Activated CD8-positive, alpha-beta memory T cell treated with anti-CD3 and anti-CD28 coated beads, Interleukin-2, amount 50 U/mL, for 1 hour (primary cell): ENCODE measurements around the gene RBM43.

Experiments
- DNase-seq: peaks from one replicate; pipeline ENCODE4 v3.0.0-alpha.2; 2020; ENCODE audit errors: extremely low read depth

The RBM43 gene

DNA sequence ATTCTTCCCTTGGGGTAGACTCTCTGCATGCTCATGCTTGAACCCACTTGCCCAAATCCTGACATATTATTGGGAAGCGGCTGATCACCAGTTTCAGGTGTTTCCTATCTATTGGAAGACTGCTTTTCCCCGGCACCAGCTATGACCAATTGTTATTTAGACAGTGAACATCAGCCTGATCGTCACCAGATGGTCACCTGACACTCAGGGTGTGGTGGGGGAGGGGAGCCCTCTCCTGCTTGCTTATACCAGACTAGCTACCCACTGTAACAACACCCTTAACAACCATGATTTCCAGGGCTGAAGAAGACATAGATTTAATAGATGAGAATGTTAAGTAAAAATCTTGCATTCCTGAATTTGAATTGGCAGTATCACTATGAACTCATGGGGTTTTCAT, 44.3 kb downstream of the RBM43 start:
- DNase-seq: no peak

DNA sequence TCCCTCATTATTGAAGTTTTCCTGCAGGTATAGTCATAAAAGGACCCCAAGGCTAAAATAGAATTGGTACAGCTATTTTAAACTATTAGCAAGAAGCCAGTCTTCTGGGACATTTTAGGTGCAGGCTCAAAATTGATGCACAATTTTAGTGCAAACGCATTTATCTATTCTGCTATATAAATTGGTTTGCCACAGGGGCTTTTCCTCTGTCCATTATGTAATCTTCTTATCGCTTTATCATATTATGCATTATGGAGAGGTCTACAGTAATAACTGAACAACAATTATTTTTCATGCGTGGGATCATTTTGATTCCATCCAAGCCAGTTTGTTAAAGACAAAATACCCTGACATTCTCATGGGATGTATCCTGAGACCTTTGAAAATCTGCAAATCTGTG, 54.6 kb downstream of the RBM43 start:
- no peak for DNase-seq

DNA sequence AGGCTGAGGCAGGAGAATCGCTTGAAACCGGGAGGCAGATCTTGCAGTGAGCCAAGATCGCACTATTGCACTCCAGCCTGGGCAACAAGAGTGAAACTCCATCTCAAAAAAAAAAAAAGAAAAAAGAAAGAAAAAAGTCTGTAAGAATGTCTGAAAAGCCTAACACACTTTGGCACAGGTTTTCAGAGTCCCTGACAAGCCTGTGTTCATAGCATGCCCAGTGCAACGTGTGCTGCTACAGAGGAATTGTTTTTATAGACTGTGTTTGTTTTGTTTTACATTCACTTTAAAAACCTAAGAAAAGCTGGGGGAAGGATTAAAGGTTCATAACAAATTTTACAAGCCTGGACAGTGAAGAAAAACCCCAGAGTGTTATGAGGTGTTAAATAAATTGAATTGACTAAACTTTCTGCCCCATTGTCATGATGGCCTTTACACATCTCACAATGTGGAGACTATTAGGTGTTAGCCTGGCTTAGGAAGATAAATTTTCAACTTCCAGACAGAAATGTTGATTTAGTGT, 55.2 kb downstream of the RBM43 start:
- no peak for DNase-seq

DNA sequence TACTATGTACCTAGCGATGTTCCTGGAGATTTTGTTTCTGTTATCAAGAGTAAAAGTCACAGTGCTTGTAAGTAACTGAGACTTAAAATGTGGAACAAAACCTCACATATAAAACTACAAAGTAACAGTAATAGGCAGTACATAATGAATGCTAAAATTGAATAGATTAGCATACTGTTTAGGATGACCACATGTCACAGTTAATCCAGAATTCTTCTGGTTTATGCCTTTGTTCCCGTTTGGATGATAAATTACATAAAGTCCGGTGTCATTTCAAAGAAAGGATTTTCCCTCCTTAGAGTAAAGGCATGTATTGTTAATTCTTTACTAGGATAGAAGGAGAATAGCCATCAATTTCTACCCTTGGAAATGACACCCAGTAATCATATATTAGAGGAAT, 56.1 kb downstream of the RBM43 start:
- DNase-seq: no peak

DNA sequence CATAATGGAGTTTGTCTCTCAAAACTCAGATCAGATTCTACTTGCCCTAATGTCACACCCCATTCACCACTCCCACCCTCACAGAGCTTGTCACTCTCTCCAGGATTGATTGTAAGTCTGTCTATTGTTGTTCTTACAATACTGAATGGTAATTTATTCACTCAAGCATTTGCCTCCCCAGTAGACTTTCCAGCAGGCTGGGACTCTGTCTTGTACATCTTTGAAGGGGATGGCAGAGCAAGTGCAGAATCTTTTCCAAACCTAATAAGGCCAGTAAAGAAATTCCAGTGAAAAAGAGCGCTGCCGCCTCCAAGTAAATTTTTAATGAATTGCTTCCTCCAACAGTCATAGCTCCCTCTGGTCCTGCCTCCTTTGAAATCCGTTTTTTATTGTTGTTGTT, 56.9 kb downstream of the RBM43 start:
- no peak for DNase-seq

DNA sequence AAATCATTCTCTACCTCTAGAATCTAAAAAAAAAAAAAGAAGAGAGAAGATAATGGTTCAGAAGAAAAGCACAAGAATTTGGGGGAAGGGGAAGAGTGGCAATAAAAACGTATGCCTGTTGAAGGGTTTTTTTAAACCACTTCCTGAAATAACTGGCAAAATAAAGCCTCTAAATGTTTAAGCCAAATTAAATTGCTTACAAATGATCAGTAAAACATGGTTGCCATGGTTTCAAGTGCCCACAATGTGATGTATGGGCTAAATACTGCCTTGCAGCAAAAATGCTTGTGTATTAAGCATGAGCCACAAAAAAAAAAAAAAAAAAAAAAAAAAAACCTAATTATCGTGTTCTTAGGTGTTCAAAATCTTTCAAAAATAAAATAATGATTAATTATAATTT, 60.8 kb downstream of the RBM43 start:
- DNase-seq: no peak

DNA sequence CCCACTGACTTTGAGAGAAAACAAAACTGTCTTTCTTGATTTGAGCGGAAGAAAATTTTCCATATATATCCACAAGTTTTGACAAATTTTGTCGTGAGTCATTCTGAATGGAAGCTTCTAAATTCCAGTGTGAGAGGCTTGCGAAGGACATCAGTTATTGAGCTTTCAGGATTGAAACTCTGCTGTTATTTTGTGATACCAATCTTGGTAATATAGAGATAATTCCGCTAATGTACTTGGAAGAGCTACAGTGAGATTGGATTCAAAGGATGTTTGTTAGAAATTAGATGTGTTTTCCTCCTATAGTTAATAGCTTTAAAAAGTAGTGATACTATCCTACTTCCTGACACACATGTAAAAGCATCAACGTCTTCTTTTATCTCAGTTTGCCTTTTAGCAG, 61.4 kb downstream of the RBM43 start:
- no peak for DNase-seq

DNA sequence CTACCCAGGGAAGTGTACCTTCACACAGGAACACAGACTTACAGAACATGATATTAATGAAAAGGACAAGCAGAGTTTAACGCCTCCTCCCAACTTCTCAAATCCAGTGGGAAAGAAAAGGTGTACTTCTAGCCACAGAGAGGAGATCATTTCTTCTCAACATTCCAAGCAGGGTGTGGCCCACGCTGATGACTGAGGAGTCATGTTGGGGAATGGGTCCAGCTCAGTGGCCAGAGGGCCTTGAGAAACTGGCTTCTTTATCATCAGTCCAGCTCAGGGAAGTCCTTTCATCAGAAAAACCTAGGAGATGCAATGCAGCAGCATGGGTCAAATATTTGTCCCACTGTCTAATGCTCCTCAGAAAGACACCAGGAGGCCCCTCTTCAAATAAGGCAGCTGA, 63.0 kb downstream of the RBM43 start:
- no peak for DNase-seq
